A673 (cell line): ENCODE measurements around the gene KRT86.

ENCODE experiments used
- EZH2 ChIP-seq: fragments of 200-600 bp; sonication (generic); IDR thresholded peaks from 2 replicates; pipeline ENCODE4 v1.6.1; 2017; ENCODE audit warnings: borderline replicate concordance, low read depth, mild to moderate bottlenecking, mixed read lengths, antibody characterized with exemption, low read length; ENCODE audit not compliant: poor library complexity, severe bottlenecking
- TF ChIP-seq, protein P1 (sequence below): fragments of 300-800, 200-600 bp; sonication (generic); conservative IDR thresholded peaks from 2 replicates; pipeline ENCODE4 v1.5.1; 2017; ENCODE audit warnings: low read depth, mild to moderate bottlenecking, antibody characterized with exemption, low read length, moderate library complexity, mixed read lengths

DNA sequence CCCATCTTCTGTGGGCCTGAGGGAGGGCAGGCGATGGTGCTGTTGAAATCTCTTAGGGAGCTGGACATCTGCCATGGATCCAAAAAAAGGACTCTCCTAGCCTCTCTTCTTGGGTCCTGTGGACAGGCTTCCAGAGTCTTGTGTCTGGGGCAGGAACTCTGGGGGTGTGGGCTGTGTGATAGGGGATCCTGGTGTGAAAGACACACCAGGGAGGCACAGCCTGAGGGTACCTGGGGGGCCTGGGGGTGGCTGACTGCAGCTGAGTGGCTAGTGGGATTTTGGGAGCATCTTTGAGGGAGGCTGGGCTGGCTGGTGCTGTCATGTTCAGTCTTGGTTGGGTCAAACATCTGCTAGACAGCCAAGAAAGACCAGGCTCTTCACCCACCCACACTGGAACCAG lies 48.6 kb downstream of the KRT86 start:
- TF ChIP-seq, protein P1, sequence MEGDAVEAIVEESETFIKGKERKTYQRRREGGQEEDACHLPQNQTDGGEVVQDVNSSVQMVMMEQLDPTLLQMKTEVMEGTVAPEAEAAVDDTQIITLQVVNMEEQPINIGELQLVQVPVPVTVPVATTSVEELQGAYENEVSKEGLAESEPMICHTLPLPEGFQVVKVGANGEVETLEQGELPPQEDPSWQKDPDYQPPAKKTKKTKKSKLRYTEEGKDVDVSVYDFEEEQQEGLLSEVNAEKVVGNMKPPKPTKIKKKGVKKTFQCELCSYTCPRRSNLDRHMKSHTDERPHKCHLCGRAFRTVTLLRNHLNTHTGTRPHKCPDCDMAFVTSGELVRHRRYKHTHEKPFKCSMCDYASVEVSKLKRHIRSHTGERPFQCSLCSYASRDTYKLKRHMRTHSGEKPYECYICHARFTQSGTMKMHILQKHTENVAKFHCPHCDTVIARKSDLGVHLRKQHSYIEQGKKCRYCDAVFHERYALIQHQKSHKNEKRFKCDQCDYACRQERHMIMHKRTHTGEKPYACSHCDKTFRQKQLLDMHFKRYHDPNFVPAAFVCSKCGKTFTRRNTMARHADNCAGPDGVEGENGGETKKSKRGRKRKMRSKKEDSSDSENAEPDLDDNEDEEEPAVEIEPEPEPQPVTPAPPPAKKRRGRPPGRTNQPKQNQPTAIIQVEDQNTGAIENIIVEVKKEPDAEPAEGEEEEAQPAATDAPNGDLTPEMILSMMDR = no peak
- TF ChIP-seq EZH2 = no peak
